DMS79 (cell line): ENCODE measurements around the gene PRR22.
A peak's percentile ranks its signal among the peaks of the same experiment; 100 is the strongest.

ENCODE experiments used
- DNase-seq: peaks from one replicate; lab custom pipeline; 2025; lab: John Stamatoyannopoulos, UW

PRR22 gene

DNA sequence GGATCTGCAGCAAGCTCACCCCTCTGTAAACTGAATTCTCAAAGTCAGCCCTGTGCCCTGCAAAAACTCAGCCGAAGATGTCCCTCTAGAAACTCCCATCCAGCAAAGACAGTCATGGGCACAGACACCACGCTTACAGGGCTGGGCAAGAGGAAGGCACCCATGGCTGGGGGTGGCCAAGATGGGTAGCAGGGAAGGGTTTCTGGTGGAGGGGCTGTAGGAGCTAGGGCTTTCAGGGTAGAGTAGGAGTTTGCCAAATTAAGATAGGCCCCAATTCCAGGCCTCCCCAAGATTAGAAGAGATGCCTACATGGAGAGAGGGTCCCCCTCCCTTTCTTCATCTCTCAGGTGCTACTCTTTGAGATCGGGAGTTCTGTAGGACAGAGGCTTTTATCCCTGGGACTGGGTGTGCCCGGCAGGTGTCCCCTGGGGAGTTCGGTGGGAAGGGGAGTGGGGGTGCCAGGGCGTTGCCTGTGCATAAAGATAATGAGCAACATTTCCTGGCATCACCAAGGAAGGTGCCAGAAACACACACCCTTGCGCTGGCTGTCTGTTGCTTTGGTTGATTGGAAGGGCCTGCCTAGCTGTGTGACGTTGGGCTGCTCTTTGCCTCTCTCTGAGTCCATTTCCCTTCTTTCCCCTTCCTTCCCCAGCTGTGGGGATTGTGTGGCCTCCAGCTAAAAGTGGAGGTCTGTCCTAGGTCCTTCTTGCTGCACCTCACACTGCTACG is 29.7 kb upstream of the PRR22 start:
- no peak for DNase-seq

DNA sequence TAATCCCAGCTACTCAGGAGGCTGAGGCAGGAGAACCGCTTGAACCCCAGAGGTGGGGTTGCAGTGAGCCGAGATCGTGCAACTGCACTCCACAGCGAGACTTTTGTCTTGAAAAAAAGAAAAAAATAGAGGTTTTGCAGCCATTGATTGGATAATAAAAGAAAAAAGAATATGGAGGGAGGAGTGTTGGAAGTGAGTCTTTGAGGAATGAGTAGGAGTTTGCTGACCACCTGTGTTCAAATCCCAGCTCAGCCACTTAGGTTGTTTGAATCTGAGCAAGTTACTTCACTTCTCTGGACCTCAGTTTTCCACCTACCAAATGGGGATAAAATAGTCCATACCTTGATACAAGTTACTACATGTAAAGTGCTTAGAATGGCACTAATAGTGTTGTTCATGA is 26.6 kb upstream of the PRR22 start:
- no peak for DNase-seq

DNA sequence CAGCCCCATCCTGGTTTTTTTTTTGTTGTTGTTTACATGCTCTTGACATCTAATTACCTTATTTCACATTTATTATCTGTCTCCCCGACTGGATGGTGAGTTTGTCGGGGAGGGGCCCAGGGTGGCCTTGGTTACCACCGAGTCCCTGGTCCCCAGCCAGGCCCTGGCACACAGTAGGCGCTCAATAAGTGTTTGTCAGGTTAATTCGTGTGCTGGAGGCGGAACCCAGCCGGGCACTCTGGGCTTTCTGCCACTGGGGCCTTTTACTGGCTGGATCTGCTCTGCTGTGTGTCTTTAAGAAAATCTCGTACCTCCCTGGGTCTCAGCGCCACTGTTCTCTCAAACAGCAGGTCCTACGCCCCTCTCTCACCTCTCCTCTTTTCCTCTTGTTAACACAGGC is 24.9 kb upstream of the PRR22 start:
- DNase-seq: no peak

DNA sequence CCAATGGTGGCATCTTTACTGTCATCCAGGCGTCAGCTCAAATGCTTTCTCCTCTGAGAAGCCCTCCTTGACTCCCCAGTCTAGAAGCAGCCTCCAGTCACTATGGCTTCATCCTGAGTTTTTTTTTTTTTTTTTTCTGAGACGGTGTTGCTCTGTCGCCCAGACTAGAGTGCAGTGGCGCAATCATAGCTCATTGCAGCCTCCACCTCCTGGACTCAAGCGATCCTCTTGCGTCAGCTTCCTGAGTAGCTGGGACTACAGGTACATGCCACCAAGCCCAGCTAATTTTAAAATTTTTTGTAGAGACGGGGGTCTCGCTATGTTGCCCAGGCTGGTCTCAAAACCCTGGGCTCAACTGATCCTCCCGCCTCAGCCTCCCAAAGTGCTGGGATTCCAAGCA is 24.5 kb upstream of the PRR22 start:
- no peak for DNase-seq

DNA sequence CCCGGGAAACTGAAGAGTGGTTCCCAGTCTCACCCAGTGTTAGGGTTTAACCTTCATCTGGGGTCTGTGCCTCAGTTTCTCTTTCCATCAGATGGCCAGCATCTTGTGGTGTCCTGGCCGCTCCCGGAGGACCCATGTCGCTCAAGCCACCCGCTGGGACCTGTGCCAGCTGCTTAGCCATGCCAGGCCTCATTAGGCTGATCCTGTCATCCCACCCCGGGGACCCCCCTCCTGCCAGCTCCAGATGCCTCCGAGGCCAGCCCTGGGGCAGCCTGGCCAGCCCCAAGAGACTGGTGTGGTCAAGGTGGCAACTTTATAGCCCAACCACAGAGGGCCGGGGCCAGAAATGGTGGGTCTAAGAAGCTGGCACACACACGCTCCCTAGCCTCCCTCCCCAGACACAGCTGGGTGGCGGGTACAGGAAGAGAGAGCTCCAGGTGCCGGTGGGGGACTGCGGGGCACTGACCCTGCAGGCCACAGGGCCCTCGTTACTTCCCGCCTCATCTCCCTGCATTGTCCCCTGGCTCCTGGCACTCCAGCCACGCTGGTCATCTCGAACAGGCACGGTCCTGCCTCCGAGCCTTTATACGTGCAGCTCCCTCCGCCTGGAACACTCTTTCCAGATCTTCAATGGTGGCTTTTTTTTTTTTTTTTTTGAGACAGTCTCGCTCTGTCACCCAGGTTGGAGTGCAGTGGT is 23.7 kb upstream of the PRR22 start:
- no peak for DNase-seq

DNA sequence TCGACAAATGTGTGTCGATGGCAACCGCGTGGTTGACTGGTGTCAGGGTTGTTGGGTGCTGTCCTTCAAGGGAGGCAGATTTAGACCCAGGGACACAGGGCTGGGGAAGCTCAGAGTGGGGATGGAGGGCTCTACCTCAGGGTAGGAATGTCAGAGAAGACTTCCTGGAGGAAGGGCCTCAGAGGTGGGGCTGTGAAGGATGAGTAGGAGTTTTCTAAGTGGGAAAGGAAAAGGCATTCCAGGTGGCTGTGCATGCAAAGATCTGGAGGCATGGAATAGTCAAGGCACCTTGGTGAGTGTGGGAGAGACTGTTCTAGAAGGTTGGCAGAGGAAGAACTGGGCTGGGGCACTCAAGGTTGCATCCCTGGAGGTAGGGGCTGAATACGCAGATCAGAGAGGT is 22.4 kb upstream of the PRR22 start:
- no peak for DNase-seq

DNA sequence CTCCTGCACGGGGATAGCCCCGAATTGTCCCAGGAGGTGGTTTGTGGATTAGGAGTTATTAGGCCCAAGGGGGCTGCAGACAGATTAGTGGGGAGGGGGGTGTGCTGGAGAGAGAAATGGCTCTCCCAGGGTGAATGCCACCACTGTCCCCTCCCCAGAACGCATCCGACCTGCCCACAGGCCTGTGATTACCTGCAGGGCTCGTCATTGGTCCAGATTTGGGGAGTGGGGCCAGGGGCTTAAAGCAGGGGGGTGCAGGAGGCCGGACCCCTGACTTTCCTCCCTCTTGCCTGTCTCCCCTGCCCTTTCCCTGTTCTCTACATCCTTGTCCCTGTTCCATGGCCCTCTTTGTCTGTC is 21.6 kb upstream of the PRR22 start:
- DNase-seq: no peak

DNA sequence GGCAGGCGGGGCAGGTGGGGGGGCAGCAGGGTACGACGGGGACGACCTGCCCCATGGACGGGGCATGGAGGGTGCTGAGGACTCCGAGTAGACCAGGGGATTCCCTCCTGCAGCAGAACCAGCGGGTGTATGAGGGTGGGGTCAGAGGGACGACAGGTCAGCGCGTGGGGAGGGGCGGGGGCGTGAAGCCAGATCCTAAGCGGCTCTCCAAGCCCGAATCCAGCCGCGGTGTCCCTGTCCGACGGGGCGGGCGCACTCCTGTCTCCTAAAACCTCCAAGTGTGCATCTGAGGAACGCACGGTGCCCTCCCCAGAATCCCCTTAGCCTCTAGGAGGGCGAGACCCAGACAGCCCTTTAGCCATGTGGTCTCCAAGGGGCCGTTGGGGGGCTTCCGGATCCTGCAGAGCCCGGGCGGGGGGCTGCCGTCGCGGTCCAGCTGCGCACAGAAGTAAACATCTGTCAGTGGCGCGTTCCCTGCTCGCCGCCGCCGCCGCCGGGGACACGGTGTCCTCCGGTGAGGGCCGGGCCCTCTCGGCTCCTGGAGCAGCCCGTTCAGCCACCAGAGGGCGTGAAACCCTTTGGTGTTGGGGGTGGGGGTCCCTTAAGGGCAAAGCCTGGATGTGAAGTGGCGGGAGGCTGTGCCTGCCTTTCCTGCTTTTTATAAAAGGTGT is 21.1 kb upstream of the PRR22 start:
- DNase-seq: peak; percentile 69

DNA sequence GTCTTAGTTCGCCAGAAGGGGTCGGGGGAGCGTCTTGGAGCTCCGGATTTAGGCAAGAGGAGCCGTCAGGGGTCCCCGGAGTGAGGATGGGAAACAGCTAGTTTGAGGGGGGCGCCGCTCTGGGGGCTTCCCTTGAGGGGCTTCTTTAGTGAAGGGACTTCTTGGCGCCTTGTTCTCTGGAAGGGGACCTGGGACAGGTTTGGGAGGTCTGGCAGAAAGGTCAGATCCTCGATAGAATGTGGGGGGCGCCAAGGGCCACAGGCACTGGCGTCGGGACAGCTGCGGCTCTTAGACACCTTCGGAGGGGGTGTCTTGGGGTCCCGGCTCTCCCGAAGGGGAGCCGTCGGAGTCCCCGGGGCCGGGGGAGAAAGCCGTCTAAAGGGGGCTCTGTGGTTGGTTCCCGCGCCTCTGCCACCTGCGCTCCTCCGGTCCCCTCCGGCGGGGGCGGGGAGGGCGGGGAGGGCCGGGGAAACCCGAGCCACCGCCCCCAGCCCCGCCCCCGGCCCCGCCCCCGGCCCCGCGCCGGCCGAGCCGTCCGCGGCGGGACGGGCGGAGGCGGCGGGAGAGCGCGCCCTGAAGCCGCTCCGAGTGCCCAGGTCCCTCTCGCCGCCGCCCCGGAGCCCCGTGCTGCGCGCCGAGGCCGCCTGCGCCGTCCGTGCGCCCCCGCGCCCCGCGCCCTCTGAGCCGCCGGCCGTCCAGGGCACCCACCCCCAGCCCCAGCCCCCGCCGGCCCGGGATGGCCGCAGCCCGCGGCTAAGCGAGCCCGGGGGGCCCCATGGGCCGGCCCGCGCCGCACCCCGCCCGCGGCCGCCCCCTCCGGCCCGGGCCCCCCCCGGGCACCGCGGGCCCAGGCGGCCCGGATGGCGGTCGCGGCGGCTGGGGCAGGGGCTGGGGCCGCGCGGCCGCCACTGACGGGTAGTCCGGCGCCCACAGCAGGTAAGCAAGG is 20.2 kb upstream of the PRR22 start, which contains the start of gene NRTN:
TSS of gene NRTN (plus strand) at position 552 of the 946 bp plus-strand sequence. CDS start 19,099 bp downstream, outside the sequence.
- DNase-seq: peak; percentile 46

DNA sequence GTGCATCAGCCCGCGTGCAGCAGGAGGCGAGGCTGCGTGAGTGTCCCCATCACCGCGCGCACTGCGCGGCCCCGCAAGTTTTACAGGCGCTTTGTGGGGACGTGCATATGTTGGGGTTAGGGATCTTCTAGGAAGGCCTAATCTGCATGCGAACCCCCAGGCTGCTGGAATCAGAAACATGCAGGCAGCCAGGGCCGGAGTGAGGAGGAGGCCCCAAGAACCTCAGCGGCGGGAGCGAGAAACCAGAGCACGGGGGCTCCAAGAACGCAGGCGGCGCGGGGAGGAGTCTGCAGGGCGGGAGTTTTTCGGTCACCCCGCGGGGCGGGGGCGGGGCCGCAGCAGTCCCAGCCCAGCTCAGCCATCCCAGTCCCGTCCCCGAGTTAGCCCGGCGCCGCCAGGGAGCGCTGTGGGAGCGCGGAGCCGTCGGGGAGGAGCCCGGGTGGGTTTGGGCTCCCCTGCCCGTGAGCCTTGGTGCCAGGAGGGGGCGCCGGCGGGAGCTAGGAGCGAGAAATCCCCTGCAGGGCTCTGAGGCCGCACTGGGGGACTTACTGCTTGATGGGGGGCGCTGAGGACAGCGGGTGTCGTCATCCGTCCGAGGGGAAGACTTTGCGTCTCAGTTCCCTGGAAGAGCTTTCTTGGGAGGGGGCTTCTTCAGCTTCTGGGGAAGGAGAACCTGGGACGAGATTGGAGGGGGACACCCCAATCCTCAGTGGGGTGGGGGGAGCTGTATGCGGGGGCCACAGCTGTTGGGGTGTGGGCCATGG is 19.4 kb upstream of the PRR22 start:
- DNase-seq: peak; percentile 77

DNA sequence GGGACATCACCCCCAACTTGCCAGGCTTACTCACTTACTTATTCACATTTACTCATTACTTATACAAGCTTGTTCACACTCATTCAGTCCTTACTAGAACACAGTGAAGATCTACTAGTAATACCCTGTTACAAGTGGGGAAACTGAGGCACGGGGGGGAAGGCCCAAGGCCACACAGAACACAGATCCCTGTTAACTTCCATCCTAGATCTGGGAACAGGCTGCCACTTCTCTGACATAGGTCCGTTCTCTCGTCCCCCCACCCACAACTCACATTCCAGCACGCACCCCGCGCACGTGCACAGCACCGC is 18.9 kb upstream of the PRR22 start:
- no peak for DNase-seq

DNA sequence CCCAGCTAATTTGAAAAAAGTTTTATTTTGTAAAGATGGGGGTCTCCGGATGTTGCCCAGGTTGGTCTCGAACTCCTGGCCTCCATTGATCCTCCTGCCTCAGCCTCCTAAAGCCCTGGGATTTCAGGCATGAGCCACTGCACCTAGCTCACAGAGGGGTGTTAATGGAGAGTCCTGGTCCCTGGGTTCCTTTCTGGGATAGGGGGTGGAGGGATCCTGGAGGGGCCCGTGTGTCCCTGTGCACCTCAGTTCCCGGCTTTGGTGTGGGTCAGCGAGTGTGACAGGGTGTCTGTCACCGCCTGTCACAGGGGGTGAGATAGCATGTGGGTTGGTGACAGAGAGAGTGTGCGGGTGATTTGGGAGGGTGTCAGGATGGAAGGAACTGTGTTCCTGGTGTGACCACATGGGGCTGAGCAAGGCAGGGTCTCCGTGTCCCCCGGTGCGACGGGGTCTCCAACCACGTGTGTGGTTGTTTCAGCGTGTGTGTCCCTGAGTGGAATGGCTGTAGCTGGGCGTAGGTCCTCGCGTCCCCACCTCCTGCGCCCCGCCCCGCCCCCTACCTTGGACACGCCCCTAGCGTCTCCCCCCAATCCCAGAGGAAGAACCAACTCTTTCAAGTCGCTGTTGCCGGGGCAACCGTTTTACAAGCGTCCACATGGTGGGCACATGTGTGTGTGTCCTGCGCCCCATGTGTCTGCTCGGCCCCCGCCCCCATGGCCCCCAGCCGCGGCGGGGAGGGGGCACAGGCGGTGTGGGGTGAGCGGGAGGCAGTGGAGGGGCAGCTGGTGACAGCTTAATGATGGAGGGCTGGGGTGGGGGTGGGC is 17.5 kb upstream of the PRR22 start:
- DNase-seq: peak; percentile 23

DNA sequence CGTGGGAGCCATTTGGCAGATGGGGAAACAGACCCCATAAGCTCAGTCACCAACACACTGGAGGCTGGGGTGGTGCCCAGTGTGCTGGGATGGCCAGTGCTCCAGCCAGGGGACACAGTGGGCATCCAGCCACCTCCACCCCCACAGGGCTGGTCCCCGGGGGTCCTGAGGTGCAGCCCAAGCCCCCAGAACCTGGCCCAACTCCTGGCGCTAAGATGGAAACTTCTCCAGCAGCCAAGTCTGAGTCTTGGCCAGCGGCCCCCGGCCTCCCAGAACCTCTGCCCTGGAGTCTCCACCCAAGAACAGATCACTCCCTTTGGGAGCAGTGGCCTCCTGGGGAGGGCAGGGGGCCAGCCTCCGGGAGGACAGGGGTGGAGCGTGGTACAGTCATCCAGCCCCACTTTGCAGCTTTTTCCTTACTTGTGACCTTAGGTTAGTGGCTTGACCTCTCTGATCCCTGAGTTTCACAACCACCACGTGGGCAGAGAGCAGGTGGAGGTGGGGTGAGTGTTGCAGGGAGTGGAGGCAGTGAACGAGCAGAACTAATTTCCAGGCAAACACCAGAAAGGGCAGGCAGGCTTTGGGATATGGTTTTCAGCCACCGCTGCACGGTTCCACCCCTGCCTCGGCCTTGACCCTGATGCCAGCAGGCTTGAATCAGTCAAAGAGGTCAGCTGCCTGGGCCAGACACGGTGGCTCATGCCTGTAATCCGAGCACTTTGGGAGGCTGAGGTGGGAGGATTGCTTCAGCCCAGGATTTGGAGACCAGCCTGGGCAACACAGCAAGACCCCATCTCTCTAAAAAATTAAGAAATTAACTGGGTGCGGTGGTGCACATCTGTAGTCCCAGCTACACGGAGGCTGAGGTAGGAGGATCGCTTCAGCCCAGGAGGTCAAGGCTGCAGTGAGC is 16.1 kb upstream of the PRR22 start:
- DNase-seq: no peak

DNA sequence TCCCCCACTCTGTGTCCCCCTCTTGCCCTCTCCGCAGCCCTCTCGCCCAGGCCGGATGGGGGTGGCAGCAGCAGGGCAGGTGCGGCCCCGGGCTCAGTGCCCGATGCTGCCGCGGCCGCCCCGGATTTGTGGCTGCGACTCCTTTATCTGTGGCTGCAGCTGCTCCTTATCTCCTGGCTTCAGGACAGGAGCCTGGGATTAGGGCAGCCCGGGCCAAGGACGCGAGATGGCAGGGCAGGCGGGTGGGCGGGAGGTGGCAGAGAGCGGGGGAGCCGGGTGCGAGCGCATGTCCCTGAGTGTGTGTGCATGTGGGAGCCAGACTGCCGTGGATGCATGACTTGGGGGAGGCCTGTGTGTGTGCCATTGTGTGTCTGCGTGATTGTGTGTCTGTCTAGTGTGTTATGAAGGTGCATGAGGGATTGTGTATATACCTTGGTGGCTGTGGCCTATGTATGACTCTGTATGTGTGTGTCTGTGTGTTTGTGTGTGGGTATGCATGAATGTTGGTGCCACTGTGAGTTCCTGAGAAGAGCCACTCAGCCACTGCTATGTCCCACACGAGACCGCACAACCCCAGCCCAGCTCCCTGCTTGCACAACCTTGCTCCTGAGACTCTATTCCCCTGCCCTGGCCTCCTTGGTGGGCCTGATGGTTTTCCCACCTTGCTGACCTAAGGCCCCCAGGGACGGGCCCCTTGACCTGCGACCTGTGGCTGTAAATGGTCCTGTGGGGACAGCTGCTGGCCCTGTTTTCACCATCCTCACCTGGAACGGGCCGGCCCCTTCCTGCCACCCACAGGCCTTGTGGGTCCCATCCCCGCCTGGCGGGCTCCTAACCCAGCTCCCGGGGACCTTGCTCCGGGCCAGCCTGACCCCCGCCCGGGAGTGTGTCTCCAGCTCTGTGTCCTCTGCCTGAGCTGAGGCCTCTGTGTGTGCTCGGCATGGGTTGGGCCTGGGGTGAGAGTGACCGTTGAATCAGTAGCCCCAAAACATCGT is 15.0 kb upstream of the PRR22 start:
- no peak for DNase-seq

DNA sequence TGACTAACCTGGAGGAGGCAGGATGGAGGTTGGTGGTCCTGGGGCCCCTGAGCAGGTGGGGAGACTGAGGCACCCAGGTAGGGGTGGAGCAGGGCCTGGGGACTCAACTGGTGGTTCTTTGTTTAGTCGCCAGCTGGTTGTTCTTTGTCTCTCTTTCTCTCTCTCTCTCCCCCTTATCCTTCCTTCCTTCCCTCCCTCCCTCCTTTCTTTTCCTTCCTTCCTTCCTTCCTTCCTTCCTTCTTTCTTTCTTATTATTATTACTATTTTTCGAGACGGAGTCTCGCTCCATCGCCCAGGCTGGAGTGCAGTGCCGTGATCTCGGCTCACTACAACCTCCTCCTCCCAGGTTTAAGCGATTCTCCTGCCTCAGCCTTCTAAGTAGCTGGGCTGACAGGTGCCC is 13.7 kb upstream of the PRR22 start:
- DNase-seq: no peak

DNA sequence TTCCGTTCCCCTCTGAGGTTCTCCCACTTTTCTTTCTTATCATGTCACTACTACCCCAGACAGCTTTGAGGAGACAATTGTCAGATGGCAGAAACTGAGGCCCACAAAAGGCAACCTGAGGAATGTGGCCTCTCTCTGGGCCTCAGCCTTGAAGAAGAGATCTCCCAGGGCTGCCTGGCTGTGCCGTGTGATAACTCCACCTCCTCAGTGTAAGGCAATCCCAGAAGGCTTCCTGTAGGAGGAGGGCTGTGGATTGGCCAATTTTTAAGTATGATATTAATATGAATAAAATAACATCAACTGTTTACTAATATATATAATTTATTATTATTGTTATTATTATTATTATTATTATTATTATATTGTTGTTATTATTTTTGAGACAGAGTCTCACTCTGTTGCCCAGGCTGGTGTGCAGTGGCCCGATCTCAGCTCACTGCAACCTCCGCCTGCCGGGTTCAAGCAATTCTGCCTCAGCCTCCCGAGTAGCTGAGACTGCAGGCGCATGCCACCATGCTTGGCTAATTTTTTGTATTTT is 10.9 kb upstream of the PRR22 start:
- DNase-seq: no peak

DNA sequence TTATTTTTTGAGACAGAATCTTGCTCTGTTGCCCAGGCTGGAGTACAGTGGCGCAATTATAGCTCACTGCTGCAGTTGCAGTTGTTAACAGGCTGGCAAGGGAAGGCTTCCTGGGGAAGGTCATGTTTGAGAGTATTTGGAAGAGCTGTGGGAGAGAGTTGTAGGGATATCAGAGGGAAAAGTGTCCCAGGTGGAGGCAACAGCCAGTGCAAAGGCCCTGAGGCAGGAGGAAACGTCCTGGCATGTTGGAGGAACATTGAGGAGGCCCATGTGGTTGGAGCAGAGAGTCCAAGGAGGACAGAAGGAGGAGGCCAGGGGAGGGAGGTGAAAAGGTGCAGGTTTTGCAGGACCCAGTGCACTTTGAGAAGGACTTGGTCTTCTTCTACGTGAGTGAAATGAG is 8.6 kb upstream of the PRR22 start:
- no peak for DNase-seq

DNA sequence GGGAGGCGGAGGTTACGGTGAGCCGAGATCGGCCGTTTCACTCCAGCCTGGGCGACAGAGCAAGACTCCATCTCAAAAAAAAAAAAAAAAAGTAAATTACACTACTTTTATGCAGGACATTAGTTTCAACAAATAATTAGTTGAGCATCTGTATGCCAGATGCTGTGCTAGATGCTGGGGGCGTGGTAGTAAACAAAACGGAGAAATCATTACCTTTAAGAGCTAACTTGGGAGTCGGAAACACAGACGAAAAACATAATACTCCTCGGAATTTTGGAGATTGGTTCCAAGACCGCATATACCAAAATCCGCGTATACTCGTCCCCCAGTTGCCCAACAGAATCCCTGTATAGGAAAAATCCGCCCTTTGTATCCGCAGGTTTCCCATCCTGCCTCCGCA is 7.7 kb upstream of the PRR22 start:
- DNase-seq: no peak
